ENCODE data around the gene SHF.

SHF gene

DNA sequence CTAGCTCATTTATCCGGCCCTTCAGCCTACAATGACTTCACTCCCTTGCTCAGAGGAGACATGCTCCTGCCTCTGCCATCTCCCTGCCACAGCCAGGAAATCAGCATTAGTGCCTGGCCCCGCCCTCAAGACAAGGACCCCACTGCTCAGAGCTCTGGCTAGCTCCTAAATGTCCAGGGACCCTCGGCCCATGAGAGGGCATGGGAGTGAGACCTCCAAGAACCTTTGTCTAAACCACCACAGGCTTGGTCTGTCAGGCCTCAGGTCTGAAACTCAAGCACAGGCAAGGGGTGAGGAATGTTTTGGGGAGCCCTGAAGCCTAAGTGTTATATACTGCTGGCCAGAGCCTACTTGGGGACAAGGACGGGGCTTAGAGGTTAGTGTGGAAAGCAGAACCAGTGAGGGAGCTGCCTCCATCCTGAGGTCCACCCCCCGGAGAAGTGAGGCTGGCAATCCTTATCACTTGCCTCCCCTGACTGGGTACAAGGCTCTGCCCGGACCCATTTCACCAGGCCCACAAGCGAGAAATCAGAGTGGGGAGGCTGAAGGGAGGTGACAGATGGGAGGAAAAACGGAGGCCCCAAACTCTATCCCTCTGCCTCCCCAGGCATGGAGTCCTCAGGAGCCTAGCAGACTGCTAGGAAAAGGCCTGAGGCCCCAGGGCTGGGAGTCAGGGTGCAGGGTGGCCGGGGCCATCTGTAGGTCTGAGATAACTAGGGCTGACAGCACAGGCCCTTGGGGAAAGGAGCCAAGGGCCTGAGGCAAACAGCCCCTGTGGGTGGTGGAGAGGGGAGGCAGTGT, 18.8 kb downstream of the SHF start:
- DNase-seq = no peak

- DNase-seq = no peak
Measured at GRCh38 chr15:45168286-45168685, 19.5 kb downstream of the SHF start.

GRCh38 chr15:45167631-45168205, 20.0 kb downstream of the SHF start:
- DNase-seq = no peak

GRCh38 chr15:45166834-45167630, 20.7 kb downstream of the SHF start:
- DNase-seq = peak; percentile 62

DNA sequence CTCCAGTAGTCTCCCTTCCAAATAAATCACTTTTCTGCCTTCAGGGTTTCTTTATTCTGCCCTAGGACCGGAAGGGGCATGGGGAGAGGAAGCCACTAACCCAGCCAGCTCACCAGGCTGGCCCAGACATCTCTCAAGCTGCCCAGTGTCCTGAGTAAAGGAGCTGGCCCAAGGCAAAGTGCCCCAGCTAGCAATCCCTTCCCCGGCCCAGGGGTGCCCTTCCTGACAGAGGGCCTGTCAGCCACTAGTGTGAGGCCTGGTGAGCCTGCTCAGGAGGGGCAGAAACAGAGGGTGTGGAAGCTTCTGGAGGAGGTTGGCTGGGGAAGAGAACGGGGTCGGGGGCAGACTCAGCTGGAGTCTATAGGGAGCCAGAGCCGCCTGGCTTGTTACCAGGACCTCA, 22.2 kb downstream of the SHF start:
- no peak for DNase-seq

DNA sequence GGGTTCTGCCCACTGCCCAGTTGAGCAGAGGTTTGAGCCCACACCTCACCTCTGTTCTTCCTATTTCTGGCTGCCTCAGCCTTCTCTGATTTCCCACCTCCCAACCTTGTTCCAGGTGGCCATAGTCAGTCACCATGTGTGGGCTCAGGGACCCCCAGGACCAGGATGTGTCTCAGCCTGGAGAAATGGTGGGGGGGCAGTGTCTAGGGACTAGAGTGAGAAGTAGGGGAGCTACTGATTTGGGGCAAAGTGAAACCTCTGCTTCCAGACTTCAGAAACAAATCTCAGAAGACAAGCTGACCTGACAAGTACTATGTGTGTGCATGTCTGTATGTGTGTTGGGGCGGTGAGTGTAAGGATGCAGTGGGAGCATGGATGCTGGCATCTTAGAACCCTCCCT, 22.9 kb downstream of the SHF start:
- DNase-seq = no peak

DNA sequence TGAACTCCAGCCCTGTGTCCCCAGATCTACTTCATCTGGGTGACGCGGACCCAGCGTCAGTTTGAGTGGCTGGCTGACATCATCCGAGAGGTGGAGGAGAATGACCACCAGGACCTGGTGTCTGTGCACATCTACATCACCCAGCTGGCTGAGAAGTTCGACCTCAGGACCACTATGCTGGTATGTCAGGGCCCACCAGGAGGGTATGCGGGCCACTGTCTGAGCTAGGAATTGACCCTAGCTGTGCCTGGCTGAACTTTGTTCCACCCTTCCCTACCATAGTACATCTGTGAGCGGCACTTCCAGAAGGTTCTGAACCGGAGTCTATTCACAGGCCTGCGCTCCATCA, 24.3 kb downstream of the SHF start:
- no peak for DNase-seq

GRCh38 chr15:45162771-45163507, 24.8 kb downstream of the SHF start:
- no peak for DNase-seq

- no peak for DNase-seq
Measured at GRCh38 chr15:45161666-45162065, 26.1 kb downstream of the SHF start.

GRCh38 chr15:45157974-45158373, 29.8 kb downstream of the SHF start:
- DNase-seq = no peak

DNA sequence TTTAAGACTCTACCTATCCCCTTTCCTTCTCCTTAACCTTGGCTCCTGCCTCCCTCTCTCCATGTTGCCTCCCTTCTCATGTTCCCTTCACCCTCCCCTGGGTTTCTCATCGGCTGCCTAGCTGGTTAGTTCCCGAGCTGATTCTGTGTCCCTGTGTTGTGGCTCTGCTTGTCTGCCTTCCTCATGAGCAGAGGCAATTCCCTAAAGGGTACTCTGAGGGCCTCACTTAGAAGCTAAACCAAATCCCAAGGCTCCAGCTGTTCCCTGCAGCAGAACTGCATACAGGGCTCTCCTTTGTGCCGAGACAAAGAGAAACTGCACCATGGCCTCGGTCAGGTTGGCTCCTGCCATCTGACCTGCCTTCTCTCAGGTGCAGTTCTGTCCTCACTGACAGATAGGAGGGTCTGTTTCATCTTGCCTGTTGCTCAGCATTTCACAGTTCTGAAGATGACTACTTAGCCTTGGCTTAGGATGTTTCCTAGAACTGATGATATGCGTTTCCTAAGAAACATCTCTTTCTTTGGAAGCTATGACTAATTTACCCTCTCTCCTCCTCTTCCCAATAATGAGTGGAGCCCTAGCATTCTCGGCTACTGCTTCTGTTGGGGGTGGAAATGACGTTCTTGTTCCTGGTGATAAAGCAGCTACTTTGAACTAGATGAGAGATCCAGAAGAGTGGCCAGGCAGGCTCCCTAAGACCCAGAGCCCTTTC, 30.9 kb downstream of the SHF start:
- no peak for DNase-seq

DNA sequence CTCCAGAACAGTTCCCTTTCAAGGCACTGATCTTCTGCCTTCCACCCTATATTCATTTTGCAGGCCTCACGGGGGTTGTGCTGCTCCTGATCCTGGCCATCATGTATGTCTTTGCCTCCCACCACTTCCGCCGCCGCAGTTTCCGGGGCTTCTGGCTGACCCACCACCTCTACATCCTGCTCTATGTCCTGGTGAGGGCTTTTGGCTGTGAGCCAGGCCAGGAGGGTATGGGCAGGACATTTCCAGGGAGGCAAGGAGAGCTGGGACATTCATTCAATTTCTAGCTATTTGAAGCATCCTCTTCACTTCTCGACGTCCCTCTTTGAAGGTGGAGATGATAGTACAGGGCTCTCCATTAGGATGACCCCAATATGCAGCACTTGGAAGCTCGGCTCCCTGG, 32.0 kb downstream of the SHF start:
- no peak for DNase-seq

- DNase-seq = no peak
Measured at GRCh38 chr15:45151998-45152828, 35.6 kb downstream of the SHF start.

DNA sequence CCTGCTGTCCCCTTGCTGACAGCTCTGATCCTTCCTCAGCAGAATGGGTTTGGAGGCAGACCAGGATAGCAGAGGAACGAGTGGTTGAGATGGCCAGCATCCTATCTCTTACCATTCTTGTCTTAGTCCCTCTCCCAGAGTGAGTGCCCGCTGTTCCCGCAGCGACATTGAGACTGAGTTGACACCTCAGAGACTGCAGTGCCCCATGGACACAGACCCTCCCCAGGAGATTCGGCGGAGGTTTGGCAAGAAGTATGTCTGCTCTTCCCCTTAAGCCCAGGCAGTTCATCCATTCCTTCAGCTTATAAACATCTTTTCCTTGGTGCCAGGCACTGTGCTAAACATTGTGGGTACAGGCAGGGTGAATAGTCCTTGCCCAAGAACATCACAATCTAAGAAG, 36.8 kb downstream of the SHF start:
- no peak for DNase-seq

DNA sequence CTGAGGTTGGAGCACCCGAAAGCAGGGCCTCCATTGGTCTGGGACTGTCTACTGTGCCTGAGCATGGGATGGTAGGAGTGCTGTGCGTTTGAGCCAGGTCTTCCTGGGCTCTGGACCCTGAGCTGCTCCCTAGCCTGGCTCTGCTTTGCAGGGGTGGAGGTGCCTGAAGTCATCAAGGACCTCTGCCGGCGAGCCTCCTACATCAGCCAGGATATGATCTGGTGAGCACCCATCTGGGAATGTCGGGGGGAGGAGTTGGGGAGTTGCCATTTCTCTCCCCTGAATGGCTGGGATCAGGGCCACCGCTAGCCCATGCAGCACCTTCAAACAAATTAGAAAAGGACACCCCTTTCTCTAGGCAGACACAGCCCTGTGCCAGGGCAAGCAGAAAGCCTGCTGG, 37.3 kb downstream of the SHF start:
- DNase-seq = no peak

DNA sequence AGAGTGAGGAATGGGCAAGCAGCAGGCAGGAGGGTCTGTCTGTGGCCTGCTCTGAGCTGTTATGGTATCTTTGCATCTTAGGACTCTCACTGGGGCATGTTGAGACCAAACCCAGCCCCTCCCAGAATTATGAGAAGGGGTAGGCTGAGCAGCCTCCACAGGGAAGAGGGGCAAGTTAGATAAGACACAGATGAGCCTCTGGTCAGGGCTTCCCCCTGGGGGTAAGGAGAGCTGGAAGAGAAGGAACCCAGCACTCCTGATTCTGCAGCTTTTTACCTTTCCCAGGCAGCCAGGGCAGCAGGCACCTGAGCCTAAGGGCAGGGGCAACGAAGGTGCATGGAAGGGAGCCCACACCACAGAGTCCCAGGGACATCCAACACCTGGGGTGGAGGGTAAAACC, 38.7 kb downstream of the SHF start:
- no peak for DNase-seq

DNA sequence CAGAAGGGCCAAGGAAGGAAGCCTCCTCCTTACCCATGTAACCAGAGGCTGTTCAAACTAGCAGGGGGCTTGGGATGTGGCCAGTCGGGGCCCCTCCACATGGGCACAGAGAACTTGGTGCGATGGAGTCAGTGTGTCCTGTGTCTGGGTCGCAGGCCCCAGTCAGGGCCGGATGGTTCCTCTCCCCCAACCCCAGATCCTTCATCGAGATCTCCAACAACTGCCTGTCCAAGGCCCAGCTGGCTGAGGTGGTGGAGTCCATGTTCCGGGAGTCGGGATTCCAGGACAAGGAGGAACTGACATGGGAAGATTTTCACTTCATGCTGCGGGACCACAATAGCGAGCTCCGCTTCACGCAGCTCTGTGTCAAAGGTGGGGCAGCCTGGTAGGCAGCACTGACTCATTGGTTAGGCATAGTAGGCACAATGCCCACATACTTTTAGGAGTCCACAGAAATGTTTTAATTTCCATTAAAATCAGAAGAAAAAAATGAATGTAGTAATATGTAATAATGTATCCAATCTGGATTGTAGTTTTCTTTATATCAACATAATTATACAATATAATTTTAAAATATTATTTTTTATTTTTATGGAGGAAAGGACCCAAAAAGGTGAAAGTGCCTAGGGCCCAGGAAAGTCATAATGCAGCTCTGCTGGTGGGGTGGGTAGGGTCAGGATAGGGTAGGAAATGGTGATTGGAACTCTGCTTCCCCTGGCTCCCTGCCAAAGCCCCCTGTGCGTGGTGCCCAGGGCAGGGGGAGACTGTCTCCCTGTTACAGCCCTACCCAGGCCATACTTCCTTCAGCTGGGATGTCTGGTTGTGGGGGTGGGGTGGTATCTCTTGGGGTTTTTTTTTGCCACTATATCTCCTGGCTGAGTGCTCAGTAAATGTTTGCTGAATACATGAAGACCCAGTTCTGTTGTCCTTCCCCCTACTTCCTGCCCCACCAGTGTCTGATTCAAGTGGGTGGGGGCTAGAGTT, 39.4 kb downstream of the SHF start:
- no peak for DNase-seq

DNA sequence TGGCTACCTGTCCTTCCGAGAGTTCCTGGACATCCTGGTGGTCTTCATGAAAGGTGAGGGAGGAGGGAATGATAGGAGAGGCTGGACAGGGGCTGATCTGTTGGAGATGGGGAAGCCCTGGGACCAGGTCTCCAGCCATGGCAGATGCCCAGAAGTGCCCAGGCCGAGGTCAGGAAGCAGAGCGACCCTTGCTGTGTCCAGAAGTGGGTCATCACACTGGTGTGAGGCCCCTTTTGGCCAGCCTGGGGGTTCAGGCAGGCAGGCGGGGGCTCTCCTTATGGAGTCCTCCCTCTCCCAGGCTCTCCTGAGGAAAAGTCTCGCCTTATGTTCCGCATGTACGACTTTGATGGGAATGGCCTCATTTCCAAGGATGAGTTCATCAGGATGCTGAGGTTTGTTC, 40.2 kb downstream of the SHF start:
- DNase-seq = no peak

GRCh38 chr15:45146405-45146804, 41.4 kb downstream of the SHF start:
- DNase-seq = no peak

GRCh38 chr15:45144775-45145174, 43.0 kb downstream of the SHF start:
- DNase-seq = no peak

- no peak for DNase-seq
Measured at GRCh38 chr15:45143946-45144345, 43.8 kb downstream of the SHF start.

Measured in NCI-H510A (cell line).